Hematopoietic multipotent progenitor cell treated with erythropoietin and hydrocortisone succinate and interleukin-3 and kit ligand, for 4 days (in vitro differentiated cells): ENCODE data around the gene CD180.
A peak's percentile ranks its signal among the peaks of the same experiment; 100 is the strongest.

Experiments
- DNase-seq: peaks from one replicate; pipeline ENCODE4 v3.0.0-alpha.2; 2015

The CD180 gene

DNA sequence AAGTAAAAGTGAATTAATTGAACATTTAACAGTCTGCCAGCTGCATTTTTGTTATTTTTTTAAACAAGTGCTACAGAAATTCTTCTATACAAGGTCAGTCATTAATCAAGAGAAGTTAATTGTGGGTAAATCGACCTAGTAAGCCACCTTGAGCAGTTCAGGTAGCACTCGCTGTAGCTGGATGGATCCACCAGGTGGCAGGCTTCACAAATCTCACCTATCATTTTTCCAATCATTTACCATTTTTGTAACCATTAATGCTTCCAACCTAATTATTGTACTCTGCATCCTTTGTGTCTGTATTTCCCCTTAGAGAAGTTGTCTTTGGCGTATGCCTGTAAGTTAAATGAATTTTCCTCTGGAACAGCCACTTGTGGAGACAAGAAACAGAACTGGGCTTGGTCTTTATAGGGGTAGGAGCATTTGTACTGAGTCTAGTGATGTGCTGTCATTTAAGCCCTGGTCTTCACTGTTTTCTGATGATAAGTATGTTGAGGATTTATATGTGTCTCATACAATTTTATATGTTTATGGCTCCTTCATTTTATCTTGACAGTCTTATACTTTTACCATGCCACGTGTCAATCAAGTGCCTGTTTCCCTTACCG is 39.5 kb downstream of the CD180 start:
- DNase-seq = peak; percentile 56

DNA sequence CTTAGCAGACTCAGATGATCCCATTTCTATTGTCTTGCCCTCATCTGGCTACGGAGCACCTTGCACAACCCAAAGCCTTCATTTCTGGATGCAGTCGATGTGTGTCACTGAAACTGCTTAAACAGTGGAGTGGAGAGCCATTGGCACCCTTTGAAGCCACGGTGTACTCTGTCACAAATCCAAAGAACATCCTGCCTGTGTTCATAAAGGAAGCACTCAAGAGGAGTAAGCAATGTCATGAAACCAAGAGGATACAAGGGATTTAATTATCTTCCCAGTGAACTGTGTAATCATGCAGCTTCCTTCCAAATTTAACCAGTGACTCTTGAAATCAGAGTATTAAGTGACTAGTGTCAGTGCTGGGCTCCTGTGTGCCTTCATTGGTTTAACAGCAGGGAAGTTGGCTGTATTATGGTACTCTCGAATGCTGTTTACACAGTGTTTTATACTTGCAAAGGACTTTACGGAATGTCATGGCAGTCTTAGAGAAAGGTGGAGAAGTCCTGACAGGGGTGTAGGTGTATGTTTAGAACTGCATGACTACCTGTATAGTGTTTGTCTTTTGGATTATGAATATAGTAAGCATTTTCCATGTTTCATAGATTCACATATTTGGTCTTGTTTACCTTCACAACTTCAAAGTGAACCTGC is 41.9 kb downstream of the CD180 start:
- no peak for DNase-seq

DNA sequence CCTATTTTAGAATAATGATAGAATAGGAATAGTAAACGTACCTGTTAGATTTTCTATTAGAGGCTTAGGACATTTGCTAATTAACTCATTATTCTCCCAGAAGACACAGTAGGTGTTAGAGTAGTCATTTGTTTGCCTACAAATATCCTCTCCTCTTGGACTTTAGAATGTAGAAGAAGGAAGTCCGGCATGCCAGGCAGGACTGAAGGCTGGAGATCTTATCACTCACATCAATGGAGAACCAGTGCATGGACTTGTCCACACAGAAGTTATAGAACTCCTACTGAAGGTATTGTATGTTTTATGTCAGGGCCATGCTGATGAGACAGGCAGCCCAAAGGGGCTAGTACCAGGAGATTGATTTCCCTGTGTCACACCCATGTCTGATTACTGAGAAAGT is 43.3 kb downstream of the CD180 start:
- no peak for DNase-seq

DNA sequence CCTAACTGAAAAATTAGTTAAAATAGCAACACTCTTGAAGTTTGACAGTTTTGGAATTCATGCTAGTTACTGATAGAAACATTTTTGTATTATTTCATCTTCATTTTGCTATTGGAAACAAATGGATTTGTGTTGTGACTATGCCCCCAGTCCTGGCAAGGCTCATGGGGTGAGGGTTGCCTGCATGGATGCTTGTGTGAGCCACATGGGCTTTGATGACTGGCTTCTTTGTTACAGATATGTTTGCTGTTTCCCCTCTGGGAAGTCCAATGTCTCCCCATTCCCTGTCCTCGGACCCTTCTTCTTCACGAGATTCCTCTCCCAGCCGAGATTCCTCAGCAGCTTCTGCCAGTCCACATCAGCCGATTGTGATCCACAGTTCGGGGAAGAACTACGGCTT is 44.2 kb downstream of the CD180 start:
- no peak for DNase-seq

DNA sequence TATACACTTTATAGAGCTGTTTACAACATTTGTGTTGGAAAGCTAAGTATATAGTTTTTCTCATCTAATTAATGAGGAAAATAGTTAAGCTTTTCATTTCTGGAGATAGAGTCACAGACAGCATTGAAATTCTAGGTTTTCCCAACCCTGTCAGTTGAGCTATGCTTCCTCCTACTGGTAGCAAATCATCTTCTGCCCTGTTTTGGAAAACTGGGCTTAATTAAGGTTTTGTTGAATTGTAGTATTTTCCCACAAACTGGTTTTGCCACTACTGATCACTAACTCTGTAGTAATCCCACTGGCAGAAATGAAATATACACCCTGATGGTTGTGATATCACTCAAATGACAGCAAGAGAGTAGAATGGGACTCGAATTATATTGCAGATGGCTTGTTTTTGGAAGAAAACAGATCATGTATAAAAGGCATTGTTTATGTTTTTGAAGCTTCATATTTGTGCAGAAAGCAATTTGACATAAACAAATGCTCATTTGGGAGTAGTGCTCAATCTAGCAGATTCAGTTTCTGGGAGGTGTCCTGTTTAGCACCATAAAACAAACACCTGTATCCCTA is 46.6 kb downstream of the CD180 start:
- no peak for DNase-seq

DNA sequence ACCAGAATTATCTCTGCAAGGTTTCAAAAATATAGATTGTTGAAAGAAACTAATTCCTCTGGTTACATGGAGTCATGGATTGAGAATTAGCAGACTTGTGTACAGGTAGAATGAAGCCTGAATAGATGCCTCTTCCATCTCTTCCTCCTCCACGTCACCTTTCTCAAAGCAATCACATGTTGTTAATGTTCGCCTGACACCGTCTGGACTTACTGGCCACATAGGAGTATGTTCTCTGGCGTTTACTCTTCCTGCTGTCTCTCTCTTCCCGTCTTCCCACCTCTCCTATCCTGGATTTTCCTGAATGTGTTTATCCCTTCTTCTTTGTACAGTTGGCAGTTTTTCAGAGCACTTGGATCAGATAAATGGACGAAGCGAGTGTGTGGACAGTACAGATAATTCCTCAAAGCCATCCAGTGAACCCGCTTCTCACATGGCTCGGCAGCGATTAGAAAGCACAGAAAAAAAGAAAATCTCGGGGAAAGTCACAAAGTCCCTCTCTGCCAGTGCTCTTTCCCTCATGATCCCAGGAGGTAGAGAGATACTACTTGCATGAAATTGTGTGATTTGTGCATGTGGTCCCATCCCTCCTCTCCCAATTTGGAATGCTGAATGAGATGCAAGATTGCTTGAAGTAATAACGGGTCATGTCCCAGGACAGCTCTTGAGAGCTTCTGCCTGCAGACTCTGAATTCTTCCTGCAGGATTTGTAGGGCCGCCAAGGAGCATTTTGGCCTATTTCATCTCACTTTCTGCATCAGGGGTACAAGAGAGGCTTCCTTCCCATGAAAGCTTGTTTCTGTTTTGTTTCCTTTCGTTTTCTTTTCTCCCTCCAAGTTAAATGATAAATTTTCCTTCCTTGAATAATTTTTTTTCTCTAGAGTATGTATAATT is 47.3 kb downstream of the CD180 start:
- DNase-seq = no peak

DNA sequence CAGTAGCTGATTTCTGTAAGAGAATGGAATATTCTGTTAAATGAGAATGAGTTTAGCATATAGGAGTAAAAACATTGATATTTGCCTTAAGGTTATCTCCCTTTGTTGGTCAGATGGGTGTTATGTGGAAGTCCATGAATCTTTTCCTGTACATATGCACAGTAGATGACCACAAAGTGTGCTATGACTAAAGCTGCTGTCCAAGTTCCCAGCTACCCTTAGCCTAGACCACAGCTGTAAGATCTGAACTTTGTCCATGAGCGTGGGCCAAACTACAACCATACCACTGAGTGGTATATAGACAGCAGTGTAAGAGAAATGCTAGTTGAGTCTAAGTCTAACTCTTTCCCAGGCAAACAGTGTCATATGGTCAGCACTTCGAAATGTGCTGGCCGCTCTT is 48.8 kb downstream of the CD180 start:
- DNase-seq = no peak

DNA sequence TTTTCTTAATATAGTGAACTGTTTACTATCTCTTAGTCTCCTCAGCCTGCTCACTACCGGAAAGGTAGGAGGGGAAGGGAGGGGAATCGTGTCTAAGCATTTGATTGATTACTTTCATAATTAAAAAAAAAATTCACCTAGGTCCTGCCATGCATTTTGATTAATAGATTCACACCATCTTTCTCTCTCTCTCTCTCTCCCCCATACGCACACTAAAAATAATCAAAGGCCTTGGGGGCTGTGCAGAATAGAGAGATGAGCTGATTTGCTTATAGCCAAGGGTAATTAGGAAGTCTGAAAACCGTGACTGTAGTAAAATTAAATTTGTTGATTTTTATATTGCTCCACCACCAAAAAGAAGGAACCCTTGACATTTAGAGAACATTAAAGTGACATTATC is 49.6 kb downstream of the CD180 start:
- DNase-seq = no peak

DNA sequence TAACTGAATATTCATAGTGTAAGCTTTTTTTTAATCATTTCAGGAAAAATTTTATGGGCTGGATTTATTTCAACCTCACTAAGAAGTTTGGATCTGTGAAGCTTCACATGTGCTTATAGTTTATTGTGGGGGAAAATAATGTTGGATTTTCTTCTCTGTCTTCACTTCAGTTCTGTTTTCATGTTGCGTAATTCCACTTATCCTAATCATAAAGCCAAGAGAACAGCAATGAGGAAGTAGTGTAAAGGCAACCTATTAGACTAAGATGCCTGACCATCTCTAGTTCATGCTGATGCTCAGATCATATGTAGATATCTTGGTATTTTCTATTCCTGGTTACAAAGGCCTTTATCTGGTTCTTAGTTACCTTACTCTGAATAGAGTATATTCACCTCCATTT is 50.0 kb downstream of the CD180 start:
- peak; percentile 66 for DNase-seq

DNA sequence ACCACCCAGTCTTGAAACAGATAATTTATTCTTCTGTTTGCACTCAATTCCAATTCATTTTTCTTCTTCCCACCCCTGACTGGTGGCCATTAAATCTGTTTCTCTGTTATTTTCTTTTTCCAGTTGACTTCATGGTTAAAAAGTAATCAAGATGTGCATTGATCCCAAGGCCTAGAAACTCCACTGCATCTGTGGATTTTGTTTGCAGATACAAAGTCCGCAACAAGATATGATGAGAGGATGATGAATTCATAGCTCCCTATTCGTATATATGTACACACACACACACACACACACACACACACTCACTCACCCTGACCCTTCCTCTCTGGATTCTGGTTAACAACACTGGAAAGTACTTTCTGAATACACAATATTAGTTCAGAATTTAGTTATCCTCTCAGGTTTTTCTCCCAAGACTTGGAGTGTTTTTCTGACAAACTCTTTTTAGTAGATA is 52.4 kb downstream of the CD180 start:
- DNase-seq = no peak

DNA sequence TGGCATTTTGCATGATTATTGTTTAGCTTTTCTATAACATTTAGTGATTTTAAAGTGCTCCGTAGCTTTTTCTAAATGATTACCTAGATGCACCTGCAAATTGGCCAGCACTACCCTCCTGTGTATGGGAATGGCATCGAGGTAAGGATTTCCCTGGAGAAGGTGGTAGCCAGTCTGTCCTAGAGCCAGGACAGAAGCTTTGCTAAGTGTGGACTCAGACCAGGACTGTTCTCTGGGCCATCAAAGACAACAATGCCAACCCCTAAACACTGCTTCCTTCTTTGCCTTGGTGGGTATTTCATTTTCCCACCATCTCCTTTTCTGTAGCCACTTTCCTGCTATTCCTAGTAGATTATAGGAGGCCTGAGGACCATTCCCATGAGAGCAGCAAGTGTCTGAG is 53.0 kb downstream of the CD180 start:
- no peak for DNase-seq

DNA sequence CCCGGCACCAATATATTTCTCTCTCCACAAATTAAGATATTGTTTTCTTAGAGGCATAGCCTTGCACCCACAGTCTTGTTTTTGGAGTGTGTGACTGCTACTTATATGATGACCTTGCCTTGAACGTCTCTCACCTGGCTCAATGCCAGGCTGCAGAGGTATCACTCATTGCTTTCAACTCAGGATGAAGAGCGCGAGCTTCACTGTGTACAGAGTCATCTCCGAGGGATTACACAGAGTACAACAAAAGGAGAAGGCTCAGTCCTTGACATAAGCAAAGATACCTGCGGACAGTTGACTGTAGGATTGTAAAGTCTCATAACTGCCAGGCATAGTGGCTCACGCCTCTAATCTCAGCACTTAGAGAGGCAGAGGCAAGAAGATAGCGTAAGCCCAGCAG is 53.8 kb downstream of the CD180 start:
- no peak for DNase-seq

DNA sequence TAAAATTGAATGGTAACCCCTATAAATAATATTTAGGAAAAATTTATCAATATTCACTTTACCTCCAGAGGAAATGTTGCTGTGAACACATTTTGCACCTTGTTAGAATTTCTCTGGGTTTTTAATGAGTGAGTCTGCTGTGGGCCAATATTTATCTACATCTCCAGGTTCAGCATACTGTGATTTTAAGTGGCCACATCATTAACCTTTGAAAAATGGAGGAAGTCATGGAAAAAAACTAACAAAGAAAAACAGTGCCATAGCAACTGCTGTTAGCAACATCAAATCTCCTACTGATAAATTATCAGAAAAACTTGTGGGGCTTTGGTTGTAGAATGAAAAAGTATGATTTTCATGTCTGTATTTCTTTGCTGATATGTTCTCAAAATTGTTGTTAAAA is 55.0 kb downstream of the CD180 start:
- no peak for DNase-seq

DNA sequence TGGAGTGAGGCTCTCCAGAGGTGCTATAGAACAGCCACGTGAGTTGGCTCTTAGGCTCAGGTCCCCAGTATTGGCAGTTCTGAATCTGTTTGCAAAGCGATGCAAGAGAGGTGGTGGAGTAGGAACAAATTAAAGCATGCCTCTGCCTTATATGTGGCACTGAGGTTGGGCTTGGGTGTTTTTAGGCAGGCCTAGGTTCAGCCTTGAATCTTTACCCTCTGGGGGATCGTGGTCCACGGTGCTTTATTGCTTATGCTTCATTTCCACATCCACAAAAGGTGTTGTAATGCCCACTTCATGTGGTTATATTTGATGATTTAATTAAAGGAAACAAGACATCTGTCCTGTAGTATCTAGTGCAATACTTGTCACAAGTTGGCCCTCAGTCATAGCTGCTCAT is 56.2 kb downstream of the CD180 start:
- no peak for DNase-seq

DNA sequence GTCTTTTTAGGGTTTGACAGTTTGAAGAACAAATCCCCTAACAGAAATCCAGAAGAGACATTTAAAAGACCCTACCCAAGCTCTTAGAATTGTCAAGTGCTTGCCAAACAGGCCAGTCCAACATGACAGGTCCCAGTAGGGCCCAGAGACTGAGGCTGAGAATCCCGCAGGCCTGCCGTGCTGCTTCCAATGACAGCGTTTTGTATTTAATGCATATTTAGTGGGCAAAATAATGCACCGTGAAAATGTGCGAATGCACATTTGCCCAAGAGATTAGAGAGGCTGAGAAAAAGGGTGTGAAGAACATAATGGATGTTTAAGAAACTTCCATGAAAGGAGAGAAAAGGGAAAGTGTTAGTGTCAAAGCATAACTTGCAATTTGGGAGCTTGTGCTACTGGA is 57.6 kb downstream of the CD180 start:
- no peak for DNase-seq

DNA sequence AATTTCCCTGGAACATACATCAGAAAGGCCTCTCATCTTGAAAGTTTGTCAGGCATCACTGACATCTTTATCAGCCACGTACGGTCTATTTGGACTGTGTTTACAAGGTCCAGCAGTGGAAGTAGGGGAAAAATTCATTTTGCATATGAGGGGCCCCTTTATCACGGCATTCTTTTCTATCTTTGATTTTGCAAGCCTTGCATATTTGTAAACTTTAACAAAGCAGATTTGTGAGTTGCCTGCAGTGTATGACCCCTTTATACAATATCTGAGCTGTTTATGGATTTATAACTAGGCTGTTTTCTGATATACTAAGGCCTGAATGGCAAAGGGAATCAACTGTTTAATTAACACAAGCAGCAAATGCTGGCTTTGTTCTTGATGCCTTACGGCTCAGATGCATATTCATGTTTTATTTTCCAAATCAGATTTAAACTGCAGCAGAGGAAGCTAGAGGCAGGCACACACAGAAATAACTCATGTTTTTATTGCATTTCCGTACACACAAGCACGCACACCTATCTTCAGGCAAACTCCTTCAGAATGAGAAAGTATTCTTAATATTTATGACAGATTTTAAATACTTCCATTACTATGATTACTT is 61.1 kb downstream of the CD180 start:
- DNase-seq = no peak

DNA sequence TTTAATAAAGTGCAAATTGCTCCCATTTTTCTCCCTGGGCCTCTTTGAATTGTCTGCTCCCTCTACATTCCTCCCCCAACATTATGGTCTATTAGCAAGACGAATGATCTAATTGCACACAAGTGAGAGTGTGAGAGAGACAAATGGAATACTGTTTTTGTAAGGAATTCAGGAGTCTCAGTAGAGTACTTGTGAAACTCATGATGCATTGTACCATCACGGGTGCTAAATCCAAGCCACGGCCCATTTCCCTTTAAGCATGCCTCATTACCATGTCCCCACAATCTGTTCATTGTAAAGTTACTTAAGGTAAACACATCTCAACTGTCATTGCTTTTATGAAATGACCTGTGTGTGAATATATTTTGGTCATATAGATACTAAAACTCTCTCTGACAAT is 62.8 kb downstream of the CD180 start:
- no peak for DNase-seq

DNA sequence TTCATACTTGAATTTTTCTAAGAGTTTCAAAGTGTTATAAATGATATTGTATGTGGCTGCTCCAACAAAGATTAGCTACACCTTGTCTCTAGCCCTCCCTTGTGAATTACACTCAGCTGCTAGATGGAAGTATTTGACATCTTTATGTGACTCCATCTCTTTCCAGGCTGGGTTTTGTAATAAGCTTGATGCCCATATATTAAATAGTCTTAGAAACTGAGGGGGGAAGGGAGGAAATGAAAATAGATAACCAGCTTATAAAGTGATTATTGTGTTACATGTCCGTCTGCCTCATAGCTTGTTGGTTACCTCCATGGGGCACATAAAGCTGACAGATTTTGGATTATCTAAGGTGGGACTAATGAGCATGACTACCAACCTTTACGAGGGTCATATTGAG is 63.4 kb downstream of the CD180 start:
- no peak for DNase-seq

DNA sequence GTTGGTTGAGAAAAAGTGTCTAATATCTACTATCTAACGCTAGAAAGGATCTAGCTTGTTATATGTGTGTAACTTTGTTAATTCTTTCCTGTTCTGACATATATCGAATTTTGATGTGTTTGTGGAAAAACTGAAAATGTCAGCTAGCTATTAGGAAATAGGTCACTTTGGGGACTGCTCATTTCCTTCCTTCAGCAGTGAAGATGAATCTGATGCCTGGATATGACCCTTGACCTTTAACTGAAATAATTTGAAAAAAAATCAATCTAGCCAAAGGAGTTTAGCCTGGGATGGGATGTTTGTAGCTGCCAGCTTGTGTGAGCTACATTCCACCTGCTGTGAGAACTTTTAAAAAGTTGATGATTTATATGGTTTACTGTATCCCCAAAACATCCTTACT is 66.8 kb downstream of the CD180 start:
- DNase-seq = no peak
